Measurements from ENCODE around the gene TTC7B.
A peak's percentile ranks its signal among the peaks of the same experiment; 100 is the strongest.

TTC7B gene

GRCh38 chr14:90699016-90699415 lies 117.2 kb downstream of the TTC7B start:
- Histone ChIP-seq H3K36me3 (ENCODE audit: control insufficient read depth, insufficient read depth, low read length) (no peaks in the 10 kb centered on the region), H3K27me3 (replicated peaks; ENCODE audit: control insufficient read depth, insufficient read depth, low read length, poor library complexity, severe bottlenecking) (no peaks in the 10 kb centered on the region), H3K4me1 (ENCODE audit: control insufficient read depth, insufficient read depth, low read length, poor library complexity, severe bottlenecking) (no peaks in the 10 kb centered on the region), H3K27ac (ENCODE audit: insufficient read depth, low read length, poor library complexity, severe bottlenecking) (no peak overlapping the region), H3K4me3 (ENCODE audit: insufficient read depth, low read depth, low read length, poor library complexity, severe bottlenecking) (no peak overlapping the region), H3K9me3 (ENCODE audit: control insufficient read depth, low read length) (no peaks in the 10 kb centered on the region)
- no peak for DNase-seq

- no peak for DNase-seq
- H3K4me1 ChIP-seq (ENCODE audit: control insufficient read depth, insufficient read depth, low read length, poor library complexity, severe bottlenecking) = no peaks in the 10 kb centered on the region
- H3K36me3 ChIP-seq (ENCODE audit: control insufficient read depth, insufficient read depth, low read length) = no peaks in the 10 kb centered on the region
- no peak overlapping the region for H3K4me3 ChIP-seq (ENCODE audit: insufficient read depth, low read depth, low read length, poor library complexity, severe bottlenecking)
- no peak overlapping the region for H3K27ac ChIP-seq (ENCODE audit: insufficient read depth, low read length, poor library complexity, severe bottlenecking)
- no peaks in the 10 kb centered on the region for H3K27me3 ChIP-seq (replicated peaks; ENCODE audit: control insufficient read depth, insufficient read depth, low read length, poor library complexity, severe bottlenecking)
- no peaks in the 10 kb centered on the region for H3K9me3 ChIP-seq (ENCODE audit: control insufficient read depth, low read length)
Measured at GRCh38 chr14:90698379-90698869, 117.8 kb downstream of the TTC7B start.

- no peak overlapping the region for H3K27ac ChIP-seq (ENCODE audit: insufficient read depth, low read length, poor library complexity, severe bottlenecking)
Measured at GRCh38 chr14:90697577-90698206, 118.5 kb downstream of the TTC7B start.

GRCh38 chr14:90697132-90697531 lies 119.1 kb downstream of the TTC7B start:
- no peak overlapping the region for H3K4me3 ChIP-seq (ENCODE audit: insufficient read depth, low read depth, low read length, poor library complexity, severe bottlenecking)
- no peaks in the 10 kb centered on the region for H3K4me1 ChIP-seq (ENCODE audit: control insufficient read depth, insufficient read depth, low read length, poor library complexity, severe bottlenecking)
- H3K9me3 ChIP-seq (ENCODE audit: control insufficient read depth, low read length) = no peaks in the 10 kb centered on the region
- H3K36me3 ChIP-seq (ENCODE audit: control insufficient read depth, insufficient read depth, low read length) = no peaks in the 10 kb centered on the region
- no peaks in the 10 kb centered on the region for H3K27me3 ChIP-seq (replicated peaks; ENCODE audit: control insufficient read depth, insufficient read depth, low read length, poor library complexity, severe bottlenecking)
- H3K27ac ChIP-seq (ENCODE audit: insufficient read depth, low read length, poor library complexity, severe bottlenecking) = no peak overlapping the region
- no peak for DNase-seq

More at GRCh38 chr14:90697577-90698206, 118.5 kb downstream of the TTC7B start:
- H3K27me3 ChIP-seq (replicated peaks; ENCODE audit: control insufficient read depth, insufficient read depth, low read length, poor library complexity, severe bottlenecking) = no peaks in the 10 kb centered on the region
- peak; percentile 35 to 54 (median 46) for DNase-seq
- no peak overlapping the region for H3K4me3 ChIP-seq (ENCODE audit: insufficient read depth, low read depth, low read length, poor library complexity, severe bottlenecking)
- no peaks in the 10 kb centered on the region for H3K4me1 ChIP-seq (ENCODE audit: control insufficient read depth, insufficient read depth, low read length, poor library complexity, severe bottlenecking)
- H3K9me3 ChIP-seq (ENCODE audit: control insufficient read depth, low read length) = no peaks in the 10 kb centered on the region
- H3K36me3 ChIP-seq (ENCODE audit: control insufficient read depth, insufficient read depth, low read length) = no peaks in the 10 kb centered on the region

- H3K27me3 ChIP-seq (replicated peaks; ENCODE audit: control insufficient read depth, insufficient read depth, low read length, poor library complexity, severe bottlenecking) = no peaks in the 10 kb centered on the region
- no peaks in the 10 kb centered on the region for H3K36me3 ChIP-seq (ENCODE audit: control insufficient read depth, insufficient read depth, low read length)
- no peak overlapping the region for H3K4me3 ChIP-seq (ENCODE audit: insufficient read depth, low read depth, low read length, poor library complexity, severe bottlenecking)
- no peak for DNase-seq
- H3K4me1 ChIP-seq (ENCODE audit: control insufficient read depth, insufficient read depth, low read length, poor library complexity, severe bottlenecking) = no peaks in the 10 kb centered on the region
- H3K9me3 ChIP-seq (ENCODE audit: control insufficient read depth, low read length) = no peaks in the 10 kb centered on the region
- H3K27ac ChIP-seq (ENCODE audit: insufficient read depth, low read length, poor library complexity, severe bottlenecking) = no peak overlapping the region
Measured at GRCh38 chr14:90696720-90697119, 119.5 kb downstream of the TTC7B start.

- Histone ChIP-seq H3K9me3 (ENCODE audit: control insufficient read depth, low read length) (no peaks in the 10 kb centered on the region), H3K27ac (ENCODE audit: insufficient read depth, low read length, poor library complexity, severe bottlenecking) (no peak overlapping the region), H3K4me1 (ENCODE audit: control insufficient read depth, insufficient read depth, low read length, poor library complexity, severe bottlenecking) (no peaks in the 10 kb centered on the region), H3K27me3 (replicated peaks; ENCODE audit: control insufficient read depth, insufficient read depth, low read length, poor library complexity, severe bottlenecking) (no peaks in the 10 kb centered on the region), H3K4me3 (ENCODE audit: insufficient read depth, low read depth, low read length, poor library complexity, severe bottlenecking) (no peak overlapping the region), H3K36me3 (ENCODE audit: control insufficient read depth, insufficient read depth, low read length) (no peaks in the 10 kb centered on the region)
- no peak for DNase-seq
Measured at GRCh38 chr14:90695997-90696660, 120.1 kb downstream of the TTC7B start.

GRCh38 chr14:90693413-90693812 lies 122.8 kb downstream of the TTC7B start:
- H3K4me3 ChIP-seq (ENCODE audit: insufficient read depth, low read depth, low read length, poor library complexity, severe bottlenecking) = no peak overlapping the region
- no peak for DNase-seq

GRCh38 chr14:90692826-90693225 lies 123.4 kb downstream of the TTC7B start:
- H3K36me3 ChIP-seq (ENCODE audit: control insufficient read depth, insufficient read depth, low read length) = no peaks in the 10 kb centered on the region
- no peaks in the 10 kb centered on the region for H3K4me1 ChIP-seq (ENCODE audit: control insufficient read depth, insufficient read depth, low read length, poor library complexity, severe bottlenecking)
- no peak overlapping the region for H3K27ac ChIP-seq (ENCODE audit: insufficient read depth, low read length, poor library complexity, severe bottlenecking)
- H3K9me3 ChIP-seq (ENCODE audit: control insufficient read depth, low read length) = no peaks in the 10 kb centered on the region
- no peak overlapping the region for H3K4me3 ChIP-seq (ENCODE audit: insufficient read depth, low read depth, low read length, poor library complexity, severe bottlenecking)
- no peaks in the 10 kb centered on the region for H3K27me3 ChIP-seq (replicated peaks; ENCODE audit: control insufficient read depth, insufficient read depth, low read length, poor library complexity, severe bottlenecking)
- no peak for DNase-seq

More at GRCh38 chr14:90693413-90693812, 122.8 kb downstream of the TTC7B start:
- Histone ChIP-seq H3K27ac (ENCODE audit: insufficient read depth, low read length, poor library complexity, severe bottlenecking) (no peak overlapping the region), H3K36me3 (ENCODE audit: control insufficient read depth, insufficient read depth, low read length) (no peaks in the 10 kb centered on the region), H3K4me1 (ENCODE audit: control insufficient read depth, insufficient read depth, low read length, poor library complexity, severe bottlenecking) (no peaks in the 10 kb centered on the region), H3K27me3 (replicated peaks; ENCODE audit: control insufficient read depth, insufficient read depth, low read length, poor library complexity, severe bottlenecking) (no peaks in the 10 kb centered on the region), H3K9me3 (ENCODE audit: control insufficient read depth, low read length) (no peaks in the 10 kb centered on the region)

- no peaks in the 10 kb centered on the region for H3K27me3 ChIP-seq (replicated peaks; ENCODE audit: control insufficient read depth, insufficient read depth, low read length, poor library complexity, severe bottlenecking)
- no peak for DNase-seq
- no peaks in the 10 kb centered on the region for H3K4me1 ChIP-seq (ENCODE audit: control insufficient read depth, insufficient read depth, low read length, poor library complexity, severe bottlenecking)
- H3K27ac ChIP-seq (ENCODE audit: insufficient read depth, low read length, poor library complexity, severe bottlenecking) = no peak overlapping the region
- no peak overlapping the region for H3K4me3 ChIP-seq (ENCODE audit: insufficient read depth, low read depth, low read length, poor library complexity, severe bottlenecking)
- H3K36me3 ChIP-seq (ENCODE audit: control insufficient read depth, insufficient read depth, low read length) = no peaks in the 10 kb centered on the region
- H3K9me3 ChIP-seq (ENCODE audit: control insufficient read depth, low read length) = no peaks in the 10 kb centered on the region
Measured at GRCh38 chr14:90692061-90692460, 124.2 kb downstream of the TTC7B start.

- H3K36me3 ChIP-seq (ENCODE audit: control insufficient read depth, insufficient read depth, low read length) = no peaks in the 10 kb centered on the region
- H3K4me1 ChIP-seq (ENCODE audit: control insufficient read depth, insufficient read depth, low read length, poor library complexity, severe bottlenecking) = no peaks in the 10 kb centered on the region
- H3K4me3 ChIP-seq (ENCODE audit: insufficient read depth, low read depth, low read length, poor library complexity, severe bottlenecking) = no peak overlapping the region
- no peak for DNase-seq
- no peaks in the 10 kb centered on the region for H3K9me3 ChIP-seq (ENCODE audit: control insufficient read depth, low read length)
- no peaks in the 10 kb centered on the region for H3K27me3 ChIP-seq (replicated peaks; ENCODE audit: control insufficient read depth, insufficient read depth, low read length, poor library complexity, severe bottlenecking)
- no peak overlapping the region for H3K27ac ChIP-seq (ENCODE audit: insufficient read depth, low read length, poor library complexity, severe bottlenecking)
Measured at GRCh38 chr14:90691627-90692026, 124.6 kb downstream of the TTC7B start.
